HCT116 (cell line): Measurements from ENCODE around the gene BTN1A1.

Experiments
- CEBPB ChIP-seq: IDR thresholded peaks from 2 replicates; pipeline ENCODE4 v1.6.1; 2012; ENCODE audit warnings: low read depth
- EGR1 ChIP-seq: IDR thresholded peaks from 2 replicates; pipeline ENCODE4 v1.6.1; 2012; ENCODE audit warnings: low read depth
- EZH2phosphoT487 ChIP-seq: fragments of 200-600 bp; IDR thresholded peaks from 2 replicates; pipeline ENCODE4 v1.6.1; 2018; ENCODE audit warnings: antibody characterized with exemption, borderline replicate concordance
- SIN3A ChIP-seq: IDR thresholded peaks from 2 replicates; pipeline ENCODE4 v1.6.1; 2012; ENCODE audit warnings: low read depth
- YY1 ChIP-seq: IDR thresholded peaks from 2 replicates; pipeline ENCODE4 v1.6.1; 2011; ENCODE audit warnings: low read length, low read depth, moderate library complexity, mild to moderate bottlenecking; ENCODE audit not compliant: insufficient replicate concordance; ENCODE audit errors: extremely low read depth
- TF ChIP-seq, protein P1 (sequence below), 3 experiments: fragments of 200-600 bp in 1 of 3; sonication (generic) in 1 of 3; IDR thresholded peaks in 2 of 3; conservative IDR thresholded peaks in 1 of 3; 2 replicates each; pipeline ENCODE4 v1.5.1; 2012 to 2017; ENCODE audit warnings: low read depth in 2 of 3, low read length in 2 of 3, antibody characterized with exemption in 1 of 3, borderline replicate concordance in 1 of 3, control low read depth in 1 of 3, mild to moderate bottlenecking in 1 of 3, mixed read lengths in 1 of 3, mixed run types in 1 of 3, moderate library complexity in 1 of 3; ENCODE audit not compliant: insufficient read depth in 1 of 3

DNA sequence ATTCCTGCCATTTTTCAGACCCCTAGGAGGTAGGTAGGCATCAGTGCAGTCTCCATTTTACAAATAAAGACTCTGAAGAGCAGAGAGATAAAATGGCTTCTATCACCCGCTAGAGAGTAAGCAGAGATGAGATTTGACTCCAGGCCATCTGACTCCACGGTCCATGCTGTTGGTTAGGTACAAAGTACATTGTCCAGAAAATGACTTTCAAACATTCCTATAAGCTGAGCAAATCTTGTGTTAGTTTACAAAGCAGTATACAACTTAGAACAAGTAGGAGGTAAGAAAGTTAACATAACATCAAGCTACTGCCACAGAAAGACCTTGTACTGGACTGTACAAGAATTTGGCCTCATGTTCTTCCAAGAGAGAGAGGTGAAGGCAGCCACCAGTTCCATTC is 14.9 kb downstream of the BTN1A1 start:
- TF ChIP-seq, protein P1, sequence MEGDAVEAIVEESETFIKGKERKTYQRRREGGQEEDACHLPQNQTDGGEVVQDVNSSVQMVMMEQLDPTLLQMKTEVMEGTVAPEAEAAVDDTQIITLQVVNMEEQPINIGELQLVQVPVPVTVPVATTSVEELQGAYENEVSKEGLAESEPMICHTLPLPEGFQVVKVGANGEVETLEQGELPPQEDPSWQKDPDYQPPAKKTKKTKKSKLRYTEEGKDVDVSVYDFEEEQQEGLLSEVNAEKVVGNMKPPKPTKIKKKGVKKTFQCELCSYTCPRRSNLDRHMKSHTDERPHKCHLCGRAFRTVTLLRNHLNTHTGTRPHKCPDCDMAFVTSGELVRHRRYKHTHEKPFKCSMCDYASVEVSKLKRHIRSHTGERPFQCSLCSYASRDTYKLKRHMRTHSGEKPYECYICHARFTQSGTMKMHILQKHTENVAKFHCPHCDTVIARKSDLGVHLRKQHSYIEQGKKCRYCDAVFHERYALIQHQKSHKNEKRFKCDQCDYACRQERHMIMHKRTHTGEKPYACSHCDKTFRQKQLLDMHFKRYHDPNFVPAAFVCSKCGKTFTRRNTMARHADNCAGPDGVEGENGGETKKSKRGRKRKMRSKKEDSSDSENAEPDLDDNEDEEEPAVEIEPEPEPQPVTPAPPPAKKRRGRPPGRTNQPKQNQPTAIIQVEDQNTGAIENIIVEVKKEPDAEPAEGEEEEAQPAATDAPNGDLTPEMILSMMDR (IDR thresholded peaks at IDR 0.05 in 2 of 3, conservative IDR thresholded peaks at IDR 0.05 in 1 of 3; ENCODE audit: borderline replicate concordance in 1 of 3, insufficient read depth in 1 of 3, low read depth in 2 of 3, low read length in 2 of 3), result no peak
- TF ChIP-seq SIN3A (no peak), EGR1 (no peak), YY1 (no peak), CEBPB (no peak), EZH2phosphoT487 (no peak)
